GM21825 (cell line): ENCODE data around the gene CAMTA1.

Experiments used
- ATAC-seq: cut with Tn5 transposase; IDR thresholded peaks from one replicate; pipeline ENCODE4 v1.9.1; 2021; ENCODE audit warnings: mild to moderate bottlenecking, moderate library complexity; ENCODE audit not compliant: unreplicated experiment

CAMTA1 gene

DNA sequence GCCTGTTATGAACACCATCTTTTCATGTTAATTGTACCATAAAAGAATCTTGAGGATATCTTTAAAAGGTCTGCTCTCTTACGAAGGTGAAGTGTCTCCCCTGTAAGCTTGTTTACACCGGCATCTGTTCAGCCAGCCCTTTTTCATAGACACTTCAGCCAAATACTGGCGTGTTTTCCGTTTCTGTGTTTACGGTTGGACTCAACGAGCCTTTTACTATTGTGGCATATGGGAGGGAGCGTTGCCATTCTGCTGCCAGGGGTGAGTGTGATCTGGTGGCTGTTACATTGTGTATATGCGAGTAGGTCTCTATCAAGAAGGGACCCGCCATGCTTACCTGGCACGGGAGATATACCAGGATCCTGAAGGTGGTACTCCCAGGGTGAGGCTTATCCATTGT, 433.8 kb downstream of the CAMTA1 start:
- ATAC-seq: no peak

DNA sequence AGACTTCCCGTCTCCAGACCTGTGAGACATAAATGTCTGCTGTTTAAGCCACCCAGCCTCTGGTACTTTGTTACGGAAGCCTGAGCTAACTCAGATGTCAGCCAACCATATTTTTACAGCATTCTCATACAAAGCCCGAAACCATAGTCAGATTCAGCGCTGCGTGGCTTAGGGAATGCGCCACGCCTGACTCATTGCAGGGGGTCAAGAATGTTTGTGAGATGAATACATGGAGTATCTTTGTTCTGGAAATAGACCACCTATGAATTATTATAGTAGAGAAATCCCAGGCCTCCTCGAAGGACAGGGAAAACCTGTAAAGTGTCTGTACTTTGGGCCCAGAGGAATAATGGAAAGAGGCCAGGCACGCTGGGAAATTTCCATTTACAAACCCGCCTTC, 434.8 kb downstream of the CAMTA1 start:
- ATAC-seq: no peak

DNA sequence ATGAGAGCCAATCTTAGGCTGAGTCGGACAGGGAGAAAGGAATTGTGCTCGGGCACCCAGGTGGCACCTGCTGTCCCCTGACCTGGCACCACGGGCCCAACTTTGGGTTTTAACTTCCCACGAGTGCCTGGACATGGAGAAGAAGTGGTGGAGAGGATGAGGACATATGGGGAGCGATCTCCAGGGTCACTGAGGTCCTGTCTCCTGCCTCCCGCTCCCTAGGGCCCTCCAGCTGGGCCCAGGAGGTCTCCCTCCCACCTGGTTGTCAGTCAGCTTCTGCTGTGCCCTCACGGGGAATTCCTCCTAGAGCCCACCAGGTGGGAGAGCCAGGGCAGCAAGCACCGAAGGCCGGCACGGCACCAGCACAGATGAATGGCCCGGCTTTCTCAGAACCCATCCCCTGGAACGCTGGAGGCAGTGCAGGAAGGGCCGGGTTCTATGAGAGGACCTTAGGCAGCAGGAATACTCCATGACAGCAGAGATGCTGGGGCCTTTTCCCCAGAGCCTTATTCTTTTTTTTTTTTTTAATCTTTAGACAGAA, 435.5 kb downstream of the CAMTA1 start:
- ATAC-seq: no peak

DNA sequence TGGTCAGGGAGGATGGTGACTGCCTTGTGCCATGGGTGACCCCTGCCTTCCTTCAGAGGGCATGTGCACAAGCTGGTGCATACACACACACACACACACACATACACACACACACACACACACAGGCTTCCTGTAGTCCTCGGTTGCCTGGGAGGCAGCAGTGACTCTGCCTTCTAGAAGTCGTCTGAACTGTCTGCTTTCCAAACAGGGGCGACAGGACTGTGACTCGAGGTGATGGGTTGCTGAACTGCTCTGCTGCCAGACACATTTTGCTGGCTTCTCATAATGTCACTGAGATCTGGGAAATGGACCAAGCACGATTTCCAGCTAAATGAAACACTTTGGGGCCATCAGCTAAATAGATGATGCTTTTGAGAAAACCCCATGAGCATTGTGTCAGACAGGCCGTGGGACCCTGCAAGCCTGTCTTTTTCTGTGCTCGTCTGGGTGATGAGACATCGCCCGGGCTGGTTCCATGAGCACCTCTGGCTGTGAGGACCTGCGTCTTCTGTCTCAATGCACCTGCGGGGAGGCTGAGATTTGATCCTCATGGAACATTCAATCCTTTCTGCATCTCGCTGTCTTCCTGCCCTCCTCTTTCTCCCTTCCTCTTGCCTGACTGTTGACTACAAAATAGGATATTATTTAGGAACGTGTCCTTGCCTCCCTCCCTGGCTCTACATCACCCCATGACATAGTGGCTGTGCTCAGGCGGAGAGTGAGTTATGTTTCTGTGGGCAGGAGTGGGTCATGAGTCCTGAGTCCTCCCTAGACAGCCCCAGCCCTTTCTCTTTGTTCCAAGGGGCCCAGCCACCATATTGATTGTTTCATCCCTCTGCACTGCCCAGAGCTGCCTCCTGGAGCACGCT, 436.8 kb downstream of the CAMTA1 start:
- no peak for ATAC-seq

DNA sequence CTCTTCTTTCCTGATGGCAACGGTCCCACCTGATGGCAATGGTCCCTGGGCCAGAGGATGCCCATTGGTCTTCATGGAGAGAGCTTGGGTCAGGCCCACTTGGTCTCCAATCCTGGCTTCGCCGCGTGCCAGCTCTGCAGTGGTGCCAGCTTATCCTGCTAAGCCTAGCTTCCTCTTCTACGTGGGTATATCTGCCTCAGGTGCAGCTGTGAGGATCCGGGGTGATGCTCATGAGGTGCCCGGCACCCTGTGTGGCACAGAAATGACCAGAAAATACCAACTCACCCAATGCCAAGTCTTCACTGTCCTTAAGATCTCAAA, 437.4 kb downstream of the CAMTA1 start:
- ATAC-seq: no peak

DNA sequence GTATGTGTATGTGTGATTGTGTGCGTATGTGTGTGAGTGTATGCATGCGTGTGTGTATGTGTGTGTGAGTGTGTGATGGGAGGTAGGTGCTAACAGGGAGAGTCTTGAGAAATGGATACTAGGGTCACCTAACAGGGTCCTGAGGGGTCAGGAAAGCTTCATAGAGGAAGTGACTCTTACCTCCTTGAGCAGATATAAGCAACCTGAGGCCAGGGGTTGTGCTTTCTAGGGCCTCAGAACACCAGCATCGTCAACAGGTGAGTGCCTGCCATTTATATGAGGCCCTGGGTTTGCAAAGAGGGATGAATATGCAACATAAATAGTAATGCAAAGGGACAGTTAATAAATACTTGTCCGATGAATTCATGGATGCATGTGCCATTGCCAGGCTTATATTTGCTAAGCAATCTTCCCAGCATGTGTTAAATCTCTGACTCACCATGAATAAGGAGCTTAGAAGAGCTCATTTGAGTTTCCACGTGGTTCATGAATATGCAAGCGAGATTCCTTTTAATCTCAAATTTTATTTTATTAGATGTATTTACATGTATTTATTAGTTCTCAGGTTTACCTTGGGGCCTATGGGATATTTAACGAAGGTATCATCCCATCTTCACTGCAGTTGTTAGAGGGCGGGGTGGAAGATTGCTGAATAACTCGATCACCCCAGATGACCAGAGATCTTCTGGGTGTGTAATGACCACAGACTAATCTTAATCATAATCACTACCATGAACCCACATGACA, 438.3 kb downstream of the CAMTA1 start:
- no peak for ATAC-seq

DNA sequence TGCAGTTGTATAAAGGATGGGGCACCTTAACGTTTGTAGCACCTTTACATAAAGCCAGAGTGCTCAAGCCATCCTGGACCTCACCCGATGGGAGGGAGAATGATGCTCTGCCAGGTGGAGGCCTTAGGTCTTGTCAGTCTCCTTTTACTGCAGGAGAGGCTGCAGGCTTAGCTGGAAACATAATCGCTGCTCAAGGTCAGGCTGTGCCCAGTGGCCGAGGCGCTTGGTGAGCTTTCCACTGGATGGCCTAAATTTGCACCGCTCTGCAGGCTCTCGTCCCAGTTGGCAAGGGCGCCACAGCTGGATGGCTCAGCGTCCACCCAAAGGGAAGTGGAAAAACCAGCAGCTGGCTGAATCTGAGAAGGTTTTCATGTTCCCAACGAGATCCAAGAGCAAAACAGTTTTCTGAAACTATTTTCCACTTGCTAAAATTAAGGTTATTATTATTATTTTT, 438.9 kb downstream of the CAMTA1 start:
- no peak for ATAC-seq

DNA sequence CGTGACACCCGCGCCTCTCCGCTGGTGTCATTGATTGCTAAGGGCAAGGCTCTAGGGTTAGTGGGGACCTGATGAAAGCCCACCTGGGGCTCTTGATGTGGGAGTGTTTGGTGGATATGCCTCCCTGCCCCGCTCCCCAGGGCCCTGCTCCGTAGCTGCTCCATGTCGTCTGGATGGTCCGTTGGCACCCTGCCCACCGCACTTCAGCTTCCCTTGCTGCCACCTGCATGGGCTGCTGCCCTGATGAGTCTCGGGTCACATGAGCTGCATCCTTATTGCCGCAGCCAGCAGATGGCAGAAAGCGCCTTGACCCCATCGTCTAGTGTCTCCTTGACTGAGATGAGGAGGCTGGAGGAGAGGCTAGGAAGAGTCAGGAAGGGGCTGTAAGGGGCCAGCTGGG, 439.4 kb downstream of the CAMTA1 start:
- ATAC-seq: no peak

DNA sequence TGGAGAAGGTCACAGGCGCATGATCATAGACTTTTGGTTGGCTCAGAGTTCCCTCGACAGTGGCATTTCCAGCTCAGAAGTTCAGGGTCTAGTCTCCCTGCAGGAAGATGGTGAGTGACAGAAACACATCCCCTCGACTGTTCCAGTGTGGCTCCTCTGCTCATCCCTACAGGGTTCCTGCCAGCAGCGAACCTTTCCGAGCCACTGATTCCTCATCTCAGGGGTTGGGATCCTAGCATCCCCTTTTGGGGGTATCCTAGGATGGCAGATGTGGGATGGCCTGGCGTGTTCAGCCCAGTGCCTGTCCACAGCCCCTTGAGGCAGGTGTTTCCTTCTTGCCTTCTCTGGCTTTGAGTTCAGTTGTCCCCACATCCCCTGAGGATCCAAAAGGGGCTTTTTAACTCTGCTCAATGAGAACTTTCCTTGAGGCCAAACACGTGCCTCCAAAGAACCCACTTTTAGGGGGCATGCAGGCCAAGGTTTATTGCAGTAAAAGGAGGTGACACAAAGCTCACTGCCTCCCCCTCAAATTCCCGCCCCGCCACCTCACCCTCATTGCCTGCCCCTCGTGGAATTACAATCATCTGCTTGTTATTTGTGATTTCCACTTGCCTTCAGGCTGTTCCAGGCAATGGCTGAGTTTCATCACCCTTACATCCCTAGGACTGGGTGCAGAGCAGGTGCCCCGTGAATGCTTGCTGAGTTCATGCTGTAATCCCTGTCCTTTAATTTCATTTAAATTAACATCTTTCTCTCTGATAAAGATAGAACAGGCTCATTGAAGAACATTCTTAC, 440.7 kb downstream of the CAMTA1 start:
- no peak for ATAC-seq

DNA sequence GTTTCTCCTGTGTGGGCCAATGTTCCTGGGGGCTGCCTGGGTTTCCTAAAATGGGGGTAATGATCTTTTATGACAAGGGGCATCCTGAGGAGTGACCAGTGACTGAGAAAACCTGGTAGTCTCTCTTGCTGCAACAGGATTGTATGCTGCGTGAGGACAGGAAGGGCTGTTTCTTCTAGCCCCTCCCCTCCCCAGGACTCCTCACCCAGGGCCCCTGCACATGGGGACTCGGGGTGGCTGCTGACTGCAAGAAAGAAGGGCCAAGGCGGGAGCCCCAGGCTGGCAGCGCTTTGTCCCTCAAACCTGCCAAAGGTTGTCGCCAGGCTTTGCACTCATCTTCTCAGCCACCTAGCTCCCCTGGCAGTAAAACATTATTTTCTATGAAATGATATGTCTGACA, 442.4 kb downstream of the CAMTA1 start:
- no peak for ATAC-seq

DNA sequence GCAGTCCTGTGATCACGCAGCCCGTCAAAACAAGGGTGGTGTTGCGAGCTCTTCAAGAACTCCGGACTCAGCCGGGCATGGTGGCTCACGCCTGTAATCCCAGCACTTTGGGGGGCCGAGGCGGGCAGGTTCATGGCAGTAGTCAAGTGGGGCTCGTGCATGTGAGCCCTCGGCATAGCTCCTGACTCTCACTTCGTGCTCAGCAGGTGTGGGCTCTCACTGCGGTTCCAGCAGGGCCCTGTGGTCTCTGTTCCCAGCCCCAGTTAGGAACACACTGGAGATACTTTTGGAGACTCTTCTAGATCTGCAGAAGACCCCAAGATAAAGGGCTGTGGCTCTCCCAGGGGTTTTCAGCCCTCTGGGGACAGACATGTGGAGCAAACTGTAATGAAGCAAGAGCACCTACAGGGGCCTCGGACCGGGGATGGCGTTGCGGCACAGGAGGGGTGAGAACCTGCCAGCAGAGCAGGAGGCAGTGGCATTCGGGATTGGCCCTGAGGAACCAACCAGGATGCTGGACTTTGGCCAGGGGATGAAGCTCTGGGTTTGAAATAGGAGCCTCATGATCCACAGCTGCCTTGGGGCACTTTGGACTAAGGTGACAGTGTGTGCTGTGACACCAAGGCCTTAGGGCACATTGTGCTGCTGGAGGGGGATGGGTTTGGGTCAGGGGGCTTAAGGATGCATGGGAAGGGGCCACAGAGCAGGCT, 443.2 kb downstream of the CAMTA1 start:
- ATAC-seq: no peak

DNA sequence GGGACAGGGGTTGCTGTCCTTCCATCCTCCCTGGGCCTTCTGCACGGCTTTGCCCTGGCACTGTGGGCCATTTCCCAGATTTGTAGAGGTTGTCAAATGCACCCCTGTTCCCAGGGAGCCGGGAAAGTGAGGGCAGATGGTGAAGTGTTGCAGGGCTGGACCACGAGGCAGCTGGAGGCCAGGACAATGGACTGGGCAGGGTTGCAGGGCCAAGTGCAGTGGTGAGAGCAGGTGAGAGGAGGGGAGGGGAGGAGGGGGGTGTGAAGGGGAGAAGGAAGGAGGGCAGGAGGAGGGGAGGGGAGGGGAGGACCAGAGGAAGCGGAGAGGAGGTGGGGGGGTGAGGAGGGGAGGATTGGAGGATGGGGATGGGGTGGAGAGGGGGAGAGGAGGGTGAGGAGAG, 443.9 kb downstream of the CAMTA1 start:
- no peak for ATAC-seq

DNA sequence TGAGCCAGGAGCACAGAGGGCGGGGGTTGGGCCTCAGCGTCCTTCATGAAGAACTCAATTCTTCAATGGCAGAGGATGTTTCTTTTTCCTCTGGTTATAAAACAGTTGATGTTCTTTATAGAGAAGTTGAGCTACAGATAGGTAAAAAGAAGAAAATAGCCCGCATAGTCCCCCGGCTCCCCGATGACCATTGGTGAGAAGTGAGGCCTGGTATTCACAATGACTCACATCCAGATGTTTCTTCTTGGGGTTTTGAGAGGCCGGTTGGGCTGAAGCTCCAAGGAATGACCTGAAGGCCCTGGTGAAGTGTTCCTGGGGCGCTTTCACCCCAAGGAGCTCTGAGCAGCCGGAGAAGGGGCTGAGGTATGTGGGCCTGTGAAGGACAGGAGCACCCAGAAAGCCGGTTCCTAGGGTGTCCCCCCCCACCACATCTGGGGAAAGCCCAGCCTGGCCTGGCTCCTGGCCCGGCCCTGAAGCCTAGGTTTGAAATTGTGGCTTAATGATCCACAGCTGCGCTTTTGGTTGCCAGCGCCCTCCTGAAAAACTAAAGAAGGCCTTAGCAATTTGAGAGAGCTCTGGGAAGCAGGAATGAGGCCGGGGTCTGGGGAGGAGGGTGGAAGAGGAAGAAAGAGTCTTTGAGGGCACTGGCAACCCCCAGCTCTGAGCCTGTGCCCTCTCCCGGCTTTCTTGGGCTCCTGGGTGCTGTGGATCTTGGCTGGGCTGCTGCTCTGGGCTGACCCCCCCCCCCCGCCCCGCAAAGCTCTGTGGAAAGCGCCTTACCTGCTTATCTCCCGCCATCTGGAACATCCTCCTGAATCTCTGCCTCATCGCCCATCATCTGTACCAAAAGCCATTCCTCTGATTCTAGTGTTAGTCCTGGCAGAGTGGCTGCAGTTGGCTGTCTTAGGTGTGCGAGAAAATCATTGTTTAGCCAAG, 444.7 kb downstream of the CAMTA1 start:
- ATAC-seq: no peak

DNA sequence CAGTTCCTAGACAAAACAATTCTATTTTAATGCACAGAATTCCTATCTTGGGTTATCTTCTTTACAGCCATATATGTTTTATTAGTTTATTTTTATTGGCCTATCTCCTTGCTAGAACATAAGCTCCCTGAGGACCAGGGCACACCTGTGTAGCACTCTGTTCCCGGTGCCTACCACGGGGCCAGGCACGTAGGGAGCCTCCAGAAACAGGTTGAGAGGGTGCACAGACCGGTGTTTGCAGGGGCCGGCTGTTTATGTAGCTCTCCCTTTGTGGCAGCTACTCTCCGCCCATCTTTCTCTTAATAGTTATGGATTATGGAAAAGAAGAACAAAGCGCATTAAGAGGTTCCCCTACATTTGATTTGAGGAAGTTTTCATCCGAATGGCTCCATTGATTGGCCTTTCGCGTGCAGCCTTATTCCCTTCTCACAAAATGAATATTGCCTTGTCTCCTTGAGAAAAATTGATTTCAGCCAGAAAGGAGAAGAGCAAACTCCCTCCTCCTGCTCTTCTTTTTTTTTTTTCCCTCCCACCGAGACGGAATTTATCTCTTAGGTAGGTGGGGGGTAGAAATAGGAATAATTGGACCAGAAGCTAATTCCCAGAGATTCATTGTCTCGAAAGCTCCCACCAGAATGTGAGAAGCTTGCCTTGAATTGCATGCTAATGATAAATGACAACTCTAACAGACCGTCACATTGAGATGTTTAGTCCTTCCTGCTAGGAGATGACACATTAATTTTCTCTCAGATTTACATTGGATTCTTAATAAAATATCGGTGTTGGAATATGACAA, 447.4 kb downstream of the CAMTA1 start:
- ATAC-seq: no peak

DNA sequence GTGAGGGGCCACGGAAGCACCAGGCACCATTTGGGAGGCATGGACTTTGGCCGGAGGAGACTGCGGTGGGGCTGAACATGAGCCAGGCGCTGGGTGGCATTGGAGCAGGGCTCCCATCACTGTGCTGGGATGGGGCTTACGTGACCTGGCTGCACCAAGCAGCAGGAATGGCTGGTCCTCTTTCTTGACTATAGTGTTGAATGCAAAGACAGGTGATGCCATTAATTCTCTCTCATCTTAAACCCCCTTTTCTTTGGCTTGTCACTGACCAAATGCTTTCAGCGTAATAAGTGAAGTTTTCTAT, 447.9 kb downstream of the CAMTA1 start:
- no peak for ATAC-seq

DNA sequence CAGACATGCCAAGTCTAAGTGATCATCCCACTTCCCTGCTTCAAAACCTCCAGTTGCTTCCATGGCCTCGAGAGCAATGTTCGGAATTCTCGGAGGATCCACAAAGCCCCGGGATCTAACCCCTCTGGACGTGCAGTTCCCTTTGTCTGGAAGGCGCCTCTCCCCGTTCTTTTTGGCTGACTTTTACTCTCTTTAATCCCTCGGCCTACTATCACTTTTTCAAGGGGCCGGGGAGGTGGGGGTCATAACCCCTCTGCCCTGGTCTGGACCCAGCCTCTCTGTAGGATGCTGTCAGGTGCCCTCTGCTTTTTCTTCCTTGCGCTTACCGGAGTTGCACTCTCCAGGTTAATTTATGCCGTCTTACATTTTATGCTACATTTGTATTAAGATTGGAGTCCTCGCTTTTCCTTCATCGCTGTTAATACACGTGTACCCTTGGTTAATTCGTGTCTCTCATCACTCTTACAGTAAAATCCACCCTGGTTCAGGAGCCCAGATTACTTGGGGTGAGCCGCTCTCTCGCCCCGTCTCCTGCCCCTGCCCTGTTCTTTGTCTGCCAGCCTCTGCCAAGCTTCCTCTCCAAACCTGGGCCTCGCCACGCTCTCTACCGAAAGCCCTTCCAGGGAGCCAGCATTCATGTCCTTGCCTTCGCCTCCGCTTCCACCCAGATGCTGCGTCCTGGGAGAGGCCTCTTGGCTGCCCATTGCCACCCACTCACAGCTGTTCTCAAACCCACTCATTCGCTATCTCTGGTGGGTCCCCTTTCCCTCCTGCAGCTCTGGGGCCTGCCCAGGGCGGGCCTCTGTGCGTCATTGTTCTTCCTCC, 448.6 kb downstream of the CAMTA1 start:
- no peak for ATAC-seq

DNA sequence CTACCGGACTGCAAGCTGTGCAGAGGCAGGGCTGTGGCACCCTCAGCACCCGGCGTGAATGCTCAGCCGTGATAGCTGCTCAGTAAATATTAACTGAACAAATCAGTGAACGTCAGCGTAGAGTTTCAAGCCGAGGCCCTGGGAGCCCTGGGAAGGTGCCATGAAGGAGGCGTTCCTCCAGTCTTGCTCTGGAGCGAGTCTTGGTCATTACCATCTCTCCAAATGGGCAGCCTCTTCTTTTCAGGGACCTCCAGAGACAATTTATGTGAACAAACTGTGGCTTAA, 449.2 kb downstream of the CAMTA1 start:
- ATAC-seq: no peak

DNA sequence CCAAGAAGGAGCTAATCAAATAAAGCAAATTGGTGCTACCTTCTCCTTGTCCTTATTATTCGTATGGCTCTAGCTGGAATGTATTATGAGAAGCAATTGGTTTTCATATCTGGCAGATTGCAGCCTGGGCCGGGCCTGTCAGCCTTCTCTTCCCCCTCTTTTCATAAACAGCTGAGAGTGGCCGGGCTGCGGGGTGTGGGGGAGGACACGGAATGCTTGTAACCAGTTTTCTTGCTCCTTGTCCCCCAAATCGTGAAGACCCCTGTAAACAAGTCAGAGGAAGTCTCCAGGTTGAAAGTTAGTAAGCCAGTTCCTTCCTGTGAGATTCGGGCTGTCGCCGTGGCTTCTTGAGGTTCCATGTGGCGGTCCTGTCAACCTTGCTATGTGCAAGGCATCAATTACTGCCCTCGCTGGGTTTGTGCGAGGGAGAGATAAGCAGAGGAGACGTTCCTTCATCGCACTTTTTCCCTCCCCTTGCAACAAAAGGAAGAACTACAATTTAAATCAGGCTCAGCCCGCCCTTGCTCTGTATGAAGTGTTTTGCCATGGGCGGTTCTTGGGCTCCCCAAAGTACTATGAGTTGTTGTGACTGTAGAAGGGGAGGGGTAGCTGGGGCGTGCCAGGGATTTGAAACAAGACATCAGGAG, 450.7 kb downstream of the CAMTA1 start:
- ATAC-seq: no peak
